ENCODE measurements around the gene ANKRD1.

DNA sequence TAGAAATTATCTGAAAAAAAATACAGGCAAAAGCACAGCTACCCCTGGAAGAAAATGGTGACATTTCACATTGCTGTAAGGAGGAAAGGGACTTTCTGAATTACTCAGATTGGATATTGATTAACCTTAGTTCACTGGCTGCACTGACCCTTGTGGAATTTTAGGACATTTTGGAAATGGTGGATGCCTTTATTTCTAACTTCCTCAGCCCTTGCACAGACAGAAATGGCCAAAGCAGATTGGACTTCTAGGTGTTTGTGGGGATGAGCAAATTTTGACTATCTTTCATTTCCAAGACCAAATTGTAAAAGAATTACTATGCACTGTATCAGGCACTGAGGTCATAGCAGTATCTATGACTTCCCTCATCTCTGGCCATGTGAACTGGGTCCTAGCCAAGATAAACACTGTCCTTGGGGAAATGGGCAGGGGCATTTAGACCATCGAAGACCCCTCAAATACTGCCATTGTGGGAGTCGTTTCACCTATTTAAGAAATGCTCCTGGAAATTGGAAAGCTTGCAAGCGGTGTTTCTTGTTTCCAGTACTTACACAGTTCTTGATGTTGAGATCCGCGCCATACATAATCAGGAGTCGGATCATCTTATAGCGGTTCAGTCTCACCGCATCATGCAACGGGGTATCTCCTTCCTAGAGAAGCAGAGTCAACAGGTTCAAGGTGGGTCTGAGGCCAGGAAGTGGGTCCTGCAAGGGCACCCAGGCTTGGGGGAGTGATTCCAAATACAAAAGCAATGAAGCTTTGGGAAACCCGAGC, 5.7 kb downstream of the ANKRD1 start:
- TF ChIP-seq JUND (IDR thresholded peaks at IDR 0.05) (no peak), EZH2 (IDR thresholded peaks at IDR 0.05) (no peak)
- TF ChIP-seq, protein P1, sequence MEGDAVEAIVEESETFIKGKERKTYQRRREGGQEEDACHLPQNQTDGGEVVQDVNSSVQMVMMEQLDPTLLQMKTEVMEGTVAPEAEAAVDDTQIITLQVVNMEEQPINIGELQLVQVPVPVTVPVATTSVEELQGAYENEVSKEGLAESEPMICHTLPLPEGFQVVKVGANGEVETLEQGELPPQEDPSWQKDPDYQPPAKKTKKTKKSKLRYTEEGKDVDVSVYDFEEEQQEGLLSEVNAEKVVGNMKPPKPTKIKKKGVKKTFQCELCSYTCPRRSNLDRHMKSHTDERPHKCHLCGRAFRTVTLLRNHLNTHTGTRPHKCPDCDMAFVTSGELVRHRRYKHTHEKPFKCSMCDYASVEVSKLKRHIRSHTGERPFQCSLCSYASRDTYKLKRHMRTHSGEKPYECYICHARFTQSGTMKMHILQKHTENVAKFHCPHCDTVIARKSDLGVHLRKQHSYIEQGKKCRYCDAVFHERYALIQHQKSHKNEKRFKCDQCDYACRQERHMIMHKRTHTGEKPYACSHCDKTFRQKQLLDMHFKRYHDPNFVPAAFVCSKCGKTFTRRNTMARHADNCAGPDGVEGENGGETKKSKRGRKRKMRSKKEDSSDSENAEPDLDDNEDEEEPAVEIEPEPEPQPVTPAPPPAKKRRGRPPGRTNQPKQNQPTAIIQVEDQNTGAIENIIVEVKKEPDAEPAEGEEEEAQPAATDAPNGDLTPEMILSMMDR (IDR thresholded peaks at IDR 0.05 in 2 of 3, conservative IDR thresholded peaks at IDR 0.05 in 1 of 3; ENCODE audit: borderline replicate concordance in 1 of 3, insufficient read depth in 1 of 3, low read depth in 2 of 3, low read length in 2 of 3) = no peak
